Measurements from ENCODE around the gene UQCRQ. TPM values are rescaled to one million over a fixed set of nuclear protein-coding genes. Genes with fewer than 3 reads are reported as not detected.

UQCRQ gene
- total RNA-seq, 4 donors from 2014 or later = 117 to 311 (median 239) TPM

GRCh38 chr5:132839426-132840301, 26.8 kb upstream of the UQCRQ start:
- no peak for TF ChIP-seq EP300 (IDR thresholded peaks at IDR 0.05; ENCODE audit: low read depth)
- TF ChIP-seq POLR2A (IDR thresholded peaks at IDR 0.05) = peak; percentile 54
- peak in 2 of 3 donors; percentile 65 to 72 for TF ChIP-seq POLR2AphosphoS5 (IDR thresholded peaks at IDR 0.05)
- no peak for TF ChIP-seq CTCF (IDR thresholded peaks at IDR 0.05)
- WGBS, 2 donors (ENCODE audit: low coverage in 1 of 2) = 37 to 54% methylated on average over 7 to 8 of the region's 8 CpGs
- Histone ChIP-seq H3K9me3 (no peaks in the 10 kb centered on the region), H3K27me3 (no peaks in the 10 kb centered on the region), H3K4me1 (peaks cover 14 to 55% (median 42%) of the 10 kb centered on the region in 4 donors), H3K27ac (peak overlapping the region; percentile 86 to 92 (median 88)), H3K36me3 (no peaks in the 10 kb centered on the region), H3K4me3 (no peak overlapping the region)
- DNase-seq = peak; percentile 51
- intact Hi-C loops (cut with DNase I; ENCODE audit: low total_unique reads) (no loop called here), in situ Hi-C loops (cut with MboI; ENCODE audit: low pct_ligation_motif_present in 1 of 4, low pct_unique_long_range_greater_than_20kb in 1 of 4, low sequenced_read_pairs in 3 of 4) (loop anchor here in 2 of 4 donors (10.0 to 25.0 kb wide), 2 partner anchors 45 to 452 kb away; no protein-coding TSS in a partner anchor)

GRCh38 chr5:132840313-132840712, 26.1 kb upstream of the UQCRQ start:
- TF ChIP-seq EP300 (IDR thresholded peaks at IDR 0.05; ENCODE audit: low read depth) (no peak), CTCF (IDR thresholded peaks at IDR 0.05) (no peak), POLR2A (IDR thresholded peaks at IDR 0.05) (no peak), POLR2AphosphoS5 (IDR thresholded peaks at IDR 0.05) (no peak)
- intact Hi-C loops (cut with DNase I; ENCODE audit: low total_unique reads) = no loop called here
- in situ Hi-C loops (cut with MboI; ENCODE audit: low pct_ligation_motif_present in 1 of 4, low pct_unique_long_range_greater_than_20kb in 1 of 4, low sequenced_read_pairs in 3 of 4) = loop anchor here in 1 of 4 donors (25.0 kb wide), 1 partner anchor 453 kb away; no protein-coding TSS in a partner anchor
- DNase-seq = no peak
- WGBS, 2 donors (ENCODE audit: low coverage in 1 of 2) = 31 to 60% methylated on average over 3 of the region's 3 CpGs
- H3K9me3 ChIP-seq = no peaks in the 10 kb centered on the region
- H3K27ac ChIP-seq = peak overlapping the region; percentile 86 to 92 (median 88)
- H3K4me1 ChIP-seq = peaks cover 14 to 55% (median 42%) of the 10 kb centered on the region in 4 donors
- H3K36me3 ChIP-seq = no peaks in the 10 kb centered on the region
- H3K4me3 ChIP-seq = no peak overlapping the region
- H3K27me3 ChIP-seq = no peaks in the 10 kb centered on the region

- Histone ChIP-seq H3K27ac (peak overlapping the region; percentile 86 to 92 (median 88)), H3K36me3 (no peaks in the 10 kb centered on the region), H3K27me3 (no peaks in the 10 kb centered on the region), H3K9me3 (no peaks in the 10 kb centered on the region), H3K4me1 (peaks cover 14 to 55% (median 42%) of the 10 kb centered on the region in 4 donors), H3K4me3 (no peak overlapping the region)
- in situ Hi-C loops (cut with MboI; ENCODE audit: low pct_ligation_motif_present in 1 of 4, low pct_unique_long_range_greater_than_20kb in 1 of 4, low sequenced_read_pairs in 3 of 4) (loop anchor here in 1 of 4 donors (25.0 kb wide), 1 partner anchor 454 kb away; no protein-coding TSS in a partner anchor), intact Hi-C loops (cut with DNase I; ENCODE audit: low total_unique reads) (no loop called here)
- DNase-seq = no peak
- WGBS, 2 donors (ENCODE audit: low coverage in 1 of 2) = 43 to 80% methylated on average over 1 of the region's 1 CpG
- TF ChIP-seq EP300 (IDR thresholded peaks at IDR 0.05; ENCODE audit: low read depth) = no peak
- TF ChIP-seq POLR2AphosphoS5 (IDR thresholded peaks at IDR 0.05) = no peak
- no peak for TF ChIP-seq POLR2A (IDR thresholded peaks at IDR 0.05)
- TF ChIP-seq CTCF (IDR thresholded peaks at IDR 0.05) = no peak
Observed at GRCh38 chr5:132840896-132841295, 25.5 kb upstream of the UQCRQ start.

GRCh38 chr5:132841305-132841704, 25.1 kb upstream of the UQCRQ start:
- no peak for DNase-seq
- TF ChIP-seq EP300 (IDR thresholded peaks at IDR 0.05; ENCODE audit: low read depth) = no peak
- TF ChIP-seq POLR2A (IDR thresholded peaks at IDR 0.05) = no peak
- no peak for TF ChIP-seq POLR2AphosphoS5 (IDR thresholded peaks at IDR 0.05)
- TF ChIP-seq CTCF (IDR thresholded peaks at IDR 0.05) = no peak
- Histone ChIP-seq H3K4me1 (peaks cover 14 to 50% (median 42%) of the 10 kb centered on the region in 4 donors), H3K27ac (peak overlapping the region; percentile 86 to 92 (median 88)), H3K36me3 (no peaks in the 10 kb centered on the region), H3K27me3 (no peaks in the 10 kb centered on the region), H3K4me3 (no peak overlapping the region), H3K9me3 (no peaks in the 10 kb centered on the region)
- in situ Hi-C loops (cut with MboI; ENCODE audit: low pct_ligation_motif_present in 1 of 4, low pct_unique_long_range_greater_than_20kb in 1 of 4, low sequenced_read_pairs in 3 of 4) (loop anchor here in 1 of 4 donors (25.0 kb wide), 1 partner anchor 454 kb away; no protein-coding TSS in a partner anchor), intact Hi-C loops (cut with DNase I; ENCODE audit: low total_unique reads) (no loop called here)
- WGBS, 2 donors (ENCODE audit: low coverage in 1 of 2) = 88% methylated on average over 4 of the region's 4 CpGs; no CpG with 5 or more reads in 1 of the 2 donors

All from transverse colon (tissue), 4 donors.